Measurements from ENCODE around the gene LPAR3. TPM values are rescaled to one million over a fixed set of nuclear protein-coding genes. Genes with fewer than 3 reads are reported as not detected.

LPAR3 gene
- total RNA-seq, 1 donor from 2014 or later = 2.4 TPM

- Mint-ChIP-seq H3K27ac (no peak overlapping the region), H3K36me3 (no peaks in the 10 kb centered on the region), H3K9me3 (no peaks in the 10 kb centered on the region), H3K27me3 (ENCODE audit: insufficient read depth, low read depth) (peaks cover 7% of the 10 kb centered on the region), H3K4me1 (no peaks in the 10 kb centered on the region), H3K4me3 (no peak overlapping the region)
- H3K4me2 ChIP-seq = no peak overlapping the region
- no peaks in the 10 kb centered on the region for H3K9me3 ChIP-seq (ENCODE audit: low read depth)
- H4K20me1 ChIP-seq (ENCODE audit: low read depth) = no peaks in the 10 kb centered on the region
- no peaks in the 10 kb centered on the region for H3K27me3 ChIP-seq
- no peak overlapping the region for H3K9ac ChIP-seq
- H3K4me1 ChIP-seq = no peaks in the 10 kb centered on the region
- H2AFZ ChIP-seq (replicated peaks) = no peak overlapping the region
- no peak overlapping the region for H3K4me3 ChIP-seq
- no peak for DNase-seq (ENCODE audit: low spot score)
- TF ChIP-seq EZH2 (IDR thresholded peaks at IDR 0.05) = no peak
- TF ChIP-seq EZH2phosphoT487 (IDR thresholded peaks at IDR 0.05) = no peak
- TF ChIP-seq CTCF (IDR thresholded peaks at IDR 0.05) = no peak
- no peaks in the 10 kb centered on the region for H3K79me2 ChIP-seq (ENCODE audit: low read depth)
- no peaks in the 10 kb centered on the region for H3K36me3 ChIP-seq
- no peak overlapping the region for H3K27ac ChIP-seq
- no peaks in the 10 kb centered on the region for H3F3A ChIP-seq (ENCODE audit: low read depth)
Measured at GRCh38 chr1:84861988-84862644, 30.9 kb downstream of the LPAR3 start.

- H3K36me3 ChIP-seq = no peaks in the 10 kb centered on the region
- no peaks in the 10 kb centered on the region for H3K79me2 ChIP-seq (ENCODE audit: low read depth)
- H3K4me3 ChIP-seq = no peak overlapping the region
- no peaks in the 10 kb centered on the region for H4K20me1 ChIP-seq (ENCODE audit: low read depth)
- no peaks in the 10 kb centered on the region for H3K9me3 ChIP-seq (ENCODE audit: low read depth)
- no peaks in the 10 kb centered on the region for H3K27me3 ChIP-seq
- no peaks in the 10 kb centered on the region for H3F3A ChIP-seq (ENCODE audit: low read depth)
- DNase-seq (ENCODE audit: low spot score) = no peak
- H3K27ac Mint-ChIP-seq = no peak overlapping the region
- no peak overlapping the region for H2AFZ ChIP-seq (replicated peaks)
- no peaks in the 10 kb centered on the region for H3K36me3 Mint-ChIP-seq
- H3K4me1 ChIP-seq = no peaks in the 10 kb centered on the region
- H3K27me3 Mint-ChIP-seq (ENCODE audit: insufficient read depth, low read depth) = peaks cover 6% of the 10 kb centered on the region
- H3K4me1 Mint-ChIP-seq = no peaks in the 10 kb centered on the region
- TF ChIP-seq EZH2phosphoT487 (IDR thresholded peaks at IDR 0.05) = no peak
- no peak for TF ChIP-seq EZH2 (IDR thresholded peaks at IDR 0.05)
- no peak for TF ChIP-seq CTCF (IDR thresholded peaks at IDR 0.05)
- no peak overlapping the region for H3K4me2 ChIP-seq
- H3K27ac ChIP-seq = no peak overlapping the region
- H3K9me3 Mint-ChIP-seq = no peaks in the 10 kb centered on the region
- no peak overlapping the region for H3K4me3 Mint-ChIP-seq
- H3K9ac ChIP-seq = no peak overlapping the region
Measured at GRCh38 chr1:84861516-84861915, 31.5 kb downstream of the LPAR3 start.

- Histone ChIP-seq H2AFZ (replicated peaks) (no peak overlapping the region), H3K79me2 (ENCODE audit: low read depth) (no peaks in the 10 kb centered on the region), H3F3A (ENCODE audit: low read depth) (no peaks in the 10 kb centered on the region), H3K27ac (no peak overlapping the region), H4K20me1 (ENCODE audit: low read depth) (no peaks in the 10 kb centered on the region), H3K9me3 (ENCODE audit: low read depth) (no peaks in the 10 kb centered on the region), H3K4me3 (no peak overlapping the region), H3K27me3 (no peaks in the 10 kb centered on the region), H3K4me1 (no peaks in the 10 kb centered on the region), H3K36me3 (no peaks in the 10 kb centered on the region), H3K9ac (no peak overlapping the region), H3K4me2 (no peak overlapping the region)
- no peak for DNase-seq (ENCODE audit: low spot score)
- H3K4me1 Mint-ChIP-seq = no peaks in the 10 kb centered on the region
- H3K9me3 Mint-ChIP-seq = no peaks in the 10 kb centered on the region
- H3K36me3 Mint-ChIP-seq = no peaks in the 10 kb centered on the region
- no peak overlapping the region for H3K4me3 Mint-ChIP-seq
- H3K27ac Mint-ChIP-seq = no peak overlapping the region
- peaks cover 3% of the 10 kb centered on the region for H3K27me3 Mint-ChIP-seq (ENCODE audit: insufficient read depth, low read depth)
- no peak for TF ChIP-seq EZH2phosphoT487 (IDR thresholded peaks at IDR 0.05)
- TF ChIP-seq CTCF (IDR thresholded peaks at IDR 0.05) = no peak
- no peak for TF ChIP-seq EZH2 (IDR thresholded peaks at IDR 0.05)
Measured at GRCh38 chr1:84859866-84860265, 33.1 kb downstream of the LPAR3 start.
